HG03439 (cell line): ENCODE data around the gene THAP7.
"Not testable (repeated sequence)": the region's sequence is repeated elsewhere in the genome, so short reads cannot be mapped to it uniquely, and the experiment has no call there.

ENCODE experiments used
- ATAC-seq: cut with Tn5 transposase; IDR thresholded peaks from one replicate; pipeline ENCODE4 v1.9.1; 2021; ENCODE audit warnings: mild to moderate bottlenecking, moderate library complexity; ENCODE audit not compliant: unreplicated experiment

Gene THAP7, protein sequence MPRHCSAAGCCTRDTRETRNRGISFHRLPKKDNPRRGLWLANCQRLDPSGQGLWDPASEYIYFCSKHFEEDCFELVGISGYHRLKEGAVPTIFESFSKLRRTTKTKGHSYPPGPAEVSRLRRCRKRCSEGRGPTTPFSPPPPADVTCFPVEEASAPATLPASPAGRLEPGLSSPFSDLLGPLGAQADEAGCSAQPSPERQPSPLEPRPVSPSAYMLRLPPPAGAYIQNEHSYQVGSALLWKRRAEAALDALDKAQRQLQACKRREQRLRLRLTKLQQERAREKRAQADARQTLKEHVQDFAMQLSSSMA

DNA sequence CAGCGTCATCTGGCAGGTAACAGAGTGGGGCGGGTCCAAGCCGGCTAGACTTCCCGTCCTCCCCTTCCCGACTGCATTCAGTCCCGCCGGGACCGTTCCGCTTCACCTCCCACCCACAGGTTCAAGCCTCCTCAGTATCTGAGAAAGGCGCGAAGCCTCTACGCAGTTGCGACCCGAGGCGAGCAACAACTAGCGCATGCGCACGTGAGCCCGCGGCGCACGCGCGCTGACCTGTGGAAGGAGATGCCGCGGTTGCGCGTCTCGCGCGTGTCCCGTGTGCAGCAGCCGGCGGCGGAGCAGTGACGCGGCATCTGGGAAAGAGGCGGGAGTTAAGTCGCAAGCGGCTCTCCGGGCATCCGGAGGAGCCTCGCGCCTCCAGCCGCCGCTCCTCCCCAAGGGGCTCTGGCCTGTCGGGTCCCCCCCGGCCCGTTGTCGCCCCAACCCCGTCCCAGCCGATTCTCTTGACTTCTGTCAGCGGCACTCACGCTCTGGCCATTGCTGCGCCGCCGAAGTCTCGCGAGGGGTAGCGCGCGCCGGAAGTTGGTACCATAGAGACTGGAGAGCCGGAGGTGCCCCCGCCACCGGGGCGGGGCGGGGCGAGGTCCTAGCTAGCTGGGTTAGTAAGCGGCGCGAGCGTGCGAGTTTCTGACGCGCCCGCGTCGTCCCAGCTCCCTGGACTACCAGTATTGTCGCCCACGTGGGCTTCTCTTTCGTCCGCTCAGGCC, at the start of gene THAP7:
TSS of gene THAP7 (minus strand) at position 518 of the 725 bp plus-strand sequence. CDS start at position 311, 207 bp downstream.
- ATAC-seq: peak; percentile 83

DNA sequence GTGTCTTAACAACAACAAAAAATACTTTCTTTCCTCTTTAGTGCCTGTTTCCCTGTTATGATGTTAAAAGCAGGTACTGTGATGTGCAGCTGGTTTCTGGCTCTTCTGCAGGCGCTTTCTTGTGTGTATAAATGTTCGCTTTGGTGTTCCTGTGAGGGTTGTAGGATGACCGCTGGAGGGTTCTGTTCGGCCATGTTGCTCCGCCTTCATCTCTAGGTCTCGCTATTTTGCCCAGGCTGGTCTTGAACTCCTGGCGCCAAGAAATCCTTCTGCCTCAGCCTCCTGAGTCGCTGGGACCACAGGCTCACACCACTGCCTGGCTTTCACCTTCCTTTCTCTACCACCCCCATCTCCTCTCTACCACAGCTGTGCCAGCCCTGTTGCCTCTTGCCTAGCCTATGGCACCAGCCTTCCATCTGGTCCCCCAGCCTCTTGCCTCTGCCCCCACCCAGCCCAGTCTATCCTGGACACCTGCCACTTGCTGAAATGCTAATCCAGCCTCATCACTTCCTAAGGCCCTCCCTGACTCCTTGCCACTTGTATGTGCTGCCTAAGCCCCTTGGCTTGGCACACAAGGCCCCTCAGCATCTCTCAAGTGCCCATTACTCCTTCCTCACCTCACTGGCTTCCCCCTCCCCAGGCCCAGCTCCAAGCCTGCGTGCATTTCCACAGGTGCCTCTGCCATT, 49.4 kb upstream of the THAP7 start:
- ATAC-seq: no peak

DNA sequence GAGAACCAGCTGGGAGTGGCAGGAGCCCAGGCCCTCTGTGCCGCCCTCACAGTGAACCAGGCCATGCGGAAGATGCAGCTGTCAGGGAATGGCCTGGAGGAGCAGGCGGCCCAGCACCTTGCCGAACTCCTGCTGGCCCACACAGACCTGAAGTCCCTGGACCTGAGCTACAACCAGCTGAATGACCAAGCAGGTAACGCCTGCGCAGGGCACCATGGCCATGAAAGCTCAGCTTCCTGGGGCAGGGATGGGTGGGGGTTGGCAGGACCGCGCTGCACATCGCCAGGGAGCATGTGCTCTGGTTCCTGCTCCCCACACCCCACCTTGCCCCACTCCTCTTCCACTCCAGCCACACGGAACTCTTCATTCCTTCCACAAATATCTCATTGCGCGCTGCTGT, 47.0 kb upstream of the THAP7 start:
- not testable (repeated sequence) for ATAC-seq

DNA sequence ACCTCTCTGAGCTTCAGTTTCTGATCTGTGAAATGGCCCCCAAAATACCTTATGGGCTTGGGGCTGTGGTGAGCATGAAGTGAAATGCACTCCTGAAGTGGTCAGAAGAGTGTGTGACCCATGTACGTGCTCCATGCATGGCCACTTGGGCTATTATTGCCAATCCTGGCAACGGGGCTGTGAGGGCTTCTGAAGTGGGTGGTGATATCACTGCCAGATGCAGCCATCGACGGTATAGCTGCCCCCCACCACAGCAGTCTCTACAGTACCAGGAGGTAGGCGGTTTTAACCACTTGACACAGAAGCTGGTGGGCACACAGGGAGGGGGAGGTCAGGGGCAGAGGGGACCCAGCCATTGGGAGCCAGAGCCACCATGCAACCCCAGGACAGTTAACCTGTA, 46.5 kb upstream of the THAP7 start:
- ATAC-seq: not testable (repeated sequence)

DNA sequence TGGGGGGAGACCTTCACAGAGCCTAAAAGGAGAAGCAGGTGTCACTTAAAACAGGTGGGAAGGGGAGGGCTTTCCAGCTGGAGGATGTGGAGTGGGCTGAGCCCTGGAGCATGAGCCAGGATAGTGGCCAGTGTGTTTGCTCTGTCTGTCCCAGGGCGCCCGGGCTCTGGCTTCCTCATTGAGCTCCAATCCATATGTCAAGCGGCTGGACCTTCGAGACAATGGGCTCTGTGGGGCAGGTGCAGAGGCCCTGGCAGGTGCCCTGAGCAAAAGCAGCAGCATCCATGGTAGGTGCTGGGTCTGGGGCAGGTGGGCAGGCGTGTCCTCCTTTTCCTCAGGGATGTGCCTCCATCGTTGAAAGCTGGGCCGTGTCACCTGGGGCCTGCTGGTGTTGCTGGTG, 45.8 kb upstream of the THAP7 start:
- no peak for ATAC-seq

DNA sequence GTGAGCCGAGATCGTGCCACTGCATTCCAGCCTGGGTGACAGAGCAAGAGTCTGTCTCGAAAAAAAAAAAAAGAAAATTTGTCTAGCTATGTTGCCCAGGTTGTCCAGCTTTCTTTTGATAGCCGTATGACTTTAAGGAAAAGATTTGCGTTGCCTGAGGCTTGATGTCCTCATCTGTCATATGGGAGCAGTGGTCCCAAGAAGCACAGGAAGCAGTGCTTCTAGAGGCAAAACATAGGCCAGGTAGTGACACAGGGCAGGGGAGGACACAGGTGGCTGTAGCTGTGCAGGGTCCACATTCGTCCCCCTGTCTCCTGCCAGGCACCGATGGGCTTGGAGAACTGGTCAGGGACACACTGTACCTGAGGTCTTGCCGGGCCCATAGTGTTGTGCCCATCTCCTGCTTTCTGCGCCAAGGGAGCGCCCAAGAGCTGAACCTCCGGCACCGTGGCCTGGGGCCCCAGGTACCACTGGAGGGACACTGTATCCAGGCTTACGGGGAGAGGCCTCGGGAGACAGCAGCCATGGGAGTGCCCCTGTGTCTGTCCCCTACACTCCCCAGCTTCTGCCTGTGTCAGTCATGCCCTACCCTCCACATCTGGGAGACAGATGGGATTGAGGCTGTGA, 45.2 kb upstream of the THAP7 start:
- ATAC-seq: no peak

DNA sequence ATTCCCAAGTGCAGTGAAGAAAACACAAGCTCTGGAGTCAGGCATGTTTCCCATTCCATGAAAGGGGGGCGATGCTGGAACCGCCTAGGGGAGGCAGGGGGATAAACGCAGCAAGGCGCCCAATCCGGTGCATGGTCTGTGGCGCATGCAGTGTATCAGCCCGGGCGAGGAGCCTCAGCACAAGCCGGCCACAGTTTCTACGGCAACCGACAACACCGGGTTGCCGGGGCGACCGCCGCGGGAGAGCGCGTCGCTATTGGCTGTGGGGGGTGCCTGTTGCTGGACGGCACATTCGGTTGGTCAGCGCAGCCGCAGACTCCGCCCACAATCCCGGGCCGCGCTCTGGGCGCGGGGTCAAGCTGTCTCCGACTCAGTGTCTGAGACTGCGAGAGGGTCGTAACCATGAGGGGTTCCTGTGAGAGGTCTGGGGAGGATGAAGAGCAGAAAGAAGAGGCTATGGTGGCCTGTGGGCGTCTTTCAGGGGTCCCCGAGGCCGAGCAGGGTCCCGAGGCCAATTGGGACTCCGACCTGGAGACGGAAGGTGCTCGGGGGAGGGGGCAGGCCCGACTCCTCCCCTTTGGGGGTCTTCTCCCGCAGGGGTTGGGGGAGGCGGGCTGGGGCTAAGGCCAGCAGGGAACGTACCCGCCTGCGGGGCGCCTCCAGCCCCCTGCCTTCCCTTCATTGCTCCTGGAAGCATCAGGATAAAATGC, 43.8 kb upstream of the THAP7 start, which contains the start of gene LRRC74B:
TSS of gene LRRC74B (plus strand) at position 362 of the 710 bp plus-strand sequence. CDS start at position 403, 41 bp downstream.
- ATAC-seq: peak; percentile 79

DNA sequence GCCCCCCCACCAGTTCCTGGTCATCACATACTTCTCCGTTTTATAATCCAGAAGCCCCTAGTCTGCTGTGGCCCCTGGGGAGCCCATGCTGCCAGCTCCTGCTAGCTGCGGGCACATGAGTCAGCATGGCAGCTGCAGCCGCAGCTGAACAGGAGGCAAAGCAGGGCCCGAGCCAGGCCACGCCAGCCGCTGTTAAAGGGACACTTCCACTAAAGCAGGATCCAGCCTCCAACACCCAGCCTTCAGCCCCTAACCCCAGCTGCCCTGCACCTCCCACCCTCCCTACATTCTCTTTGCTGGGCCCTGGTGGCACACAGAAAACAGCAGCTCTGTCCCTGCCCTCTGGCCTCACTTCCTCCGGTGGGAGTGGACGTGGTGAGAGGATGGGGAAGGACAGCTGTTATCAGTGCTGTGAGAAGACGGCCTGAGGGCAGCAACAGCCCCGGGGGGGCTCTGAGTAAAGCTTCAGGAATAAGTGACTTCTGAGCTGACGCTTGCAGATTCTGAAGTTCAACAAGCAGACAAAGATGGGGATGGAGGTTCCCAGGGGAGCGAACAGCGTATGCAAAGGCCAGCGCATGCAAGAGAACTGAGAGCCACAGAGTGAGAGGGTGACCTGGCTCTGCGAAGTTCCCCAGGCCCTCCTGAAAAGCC, 43.1 kb upstream of the THAP7 start:
- ATAC-seq: no peak

DNA sequence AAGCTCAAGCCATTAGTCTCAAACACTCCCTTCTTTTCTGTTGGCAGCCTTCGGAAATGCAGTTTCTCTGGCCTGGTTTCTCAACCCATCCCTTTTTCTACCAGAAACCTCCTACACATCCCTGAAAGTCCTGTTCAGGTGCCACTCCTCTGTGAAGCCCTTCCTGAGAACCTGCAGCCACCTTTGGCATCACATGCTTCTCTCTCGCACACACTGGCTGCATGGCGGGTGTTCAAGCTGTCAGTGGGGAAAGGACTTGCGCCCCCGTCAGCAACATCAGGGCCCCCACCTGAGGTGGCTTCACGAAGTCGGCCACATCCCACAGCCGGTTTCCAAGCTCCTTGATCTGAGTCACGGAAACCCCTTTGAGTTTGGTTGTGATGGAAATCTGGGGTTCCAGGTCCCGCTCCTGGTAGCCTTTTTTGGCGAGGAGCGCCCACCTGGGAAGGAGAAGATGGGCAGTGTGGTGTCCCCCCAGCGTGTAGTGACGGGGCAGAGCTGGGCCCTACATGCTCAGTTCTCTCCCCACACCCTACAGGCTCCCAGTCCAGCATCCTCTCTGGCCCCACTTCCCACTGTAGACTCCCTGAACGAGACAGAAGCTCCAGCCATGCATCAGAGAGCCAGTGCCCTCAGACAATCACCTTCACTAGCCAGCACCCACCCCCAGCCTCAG, 42.1 kb upstream of the THAP7 start:
- ATAC-seq: no peak

DNA sequence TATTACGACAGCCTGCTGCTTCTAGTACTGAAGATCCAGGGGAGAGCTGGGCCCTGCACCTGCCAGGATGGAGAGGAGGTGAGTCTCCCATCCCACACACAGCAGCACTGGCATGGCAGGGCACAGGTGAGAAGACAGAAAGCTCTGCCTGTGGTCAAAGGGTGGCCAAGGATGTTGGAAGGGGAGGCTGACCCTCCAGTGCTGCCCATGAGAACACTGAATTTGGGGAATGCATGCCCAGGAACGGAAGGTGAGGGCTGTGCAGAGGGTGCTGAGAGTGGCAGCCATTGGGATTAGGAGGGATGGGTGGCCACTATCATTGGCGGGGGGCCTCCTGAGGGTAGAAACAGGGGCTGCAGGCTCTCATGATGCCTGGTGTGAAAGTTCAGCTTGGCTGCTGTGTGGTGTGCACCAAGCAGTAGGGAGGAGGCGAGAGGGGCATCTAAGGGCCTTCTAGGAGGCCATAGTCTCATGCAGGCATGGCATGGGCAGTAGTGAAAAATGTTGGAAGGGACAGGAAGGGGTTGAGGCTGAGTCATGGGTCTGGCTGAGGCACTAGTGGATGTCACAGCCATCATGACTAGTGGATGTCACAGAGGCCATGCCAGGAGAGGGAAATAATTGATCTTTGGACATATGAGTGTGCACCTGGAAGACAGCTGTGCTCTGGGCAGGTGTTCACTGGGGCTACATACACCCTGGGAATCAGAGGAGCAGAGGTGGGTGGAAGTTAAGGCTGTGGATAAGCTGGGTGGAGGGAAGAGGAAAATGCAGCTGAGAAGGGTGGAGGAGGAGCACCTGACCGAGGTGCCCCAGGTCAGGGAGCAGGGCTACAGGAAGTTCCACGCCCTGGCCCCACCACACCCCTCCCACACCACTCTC, 41.3 kb upstream of the THAP7 start:
- ATAC-seq: no peak

DNA sequence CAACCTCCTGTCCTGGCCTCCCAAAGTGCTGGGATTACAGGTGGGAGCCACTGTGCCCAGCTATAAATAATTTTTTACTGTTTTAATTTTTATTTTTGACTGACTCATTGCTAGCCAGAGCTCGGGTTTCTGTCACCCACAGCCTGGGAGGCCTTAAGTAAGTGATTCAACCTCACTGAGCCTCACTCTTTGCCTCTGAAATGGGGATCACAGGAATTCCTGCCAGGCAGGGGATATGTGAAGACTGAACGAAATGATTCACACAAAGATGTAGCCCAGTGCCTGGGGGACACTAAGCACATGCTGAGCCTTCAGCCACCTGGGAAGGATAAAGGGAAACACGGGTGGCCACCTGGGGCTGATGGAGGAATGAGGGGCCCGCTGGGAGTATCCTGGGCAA, 40.0 kb upstream of the THAP7 start:
- no peak for ATAC-seq

DNA sequence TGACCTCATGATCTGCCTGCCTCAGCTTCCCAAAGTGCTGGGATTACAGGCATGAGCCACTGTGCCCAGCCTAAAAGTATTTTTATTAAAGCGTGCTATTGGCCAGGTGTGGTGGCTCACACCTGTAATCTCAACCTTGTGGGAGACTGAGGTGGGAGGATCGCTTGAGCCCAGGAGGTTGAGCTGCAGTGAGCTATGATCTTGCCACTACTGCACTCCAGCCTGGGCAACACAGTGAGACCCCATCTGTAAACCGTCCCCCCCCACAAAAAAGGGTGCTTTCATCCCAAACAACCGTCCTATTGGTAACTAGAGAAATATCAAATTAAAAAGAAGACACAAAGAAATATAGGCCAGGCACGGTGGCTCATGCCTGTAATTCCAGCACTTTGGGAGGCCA, 37.2 kb upstream of the THAP7 start:
- not testable (repeated sequence) for ATAC-seq

DNA sequence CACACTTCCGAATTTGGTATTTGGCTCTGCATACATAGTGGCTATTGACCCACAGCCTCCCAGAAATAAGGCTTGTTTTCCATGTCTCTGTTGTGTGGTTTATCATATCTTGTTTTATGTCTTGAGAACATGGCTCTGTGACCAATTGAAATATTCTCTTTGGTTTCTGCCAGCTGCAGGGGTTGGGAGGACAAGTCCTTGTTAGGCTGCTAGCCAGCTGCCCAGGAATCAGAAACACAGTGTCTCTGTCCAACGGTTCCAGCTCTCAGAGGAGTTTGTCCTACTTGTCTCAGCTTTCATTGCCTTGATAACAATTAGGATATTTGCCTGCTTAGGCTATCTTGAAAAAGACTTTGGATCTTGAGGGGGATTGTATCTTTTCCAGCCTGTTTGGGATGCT, 36.5 kb upstream of the THAP7 start:
- ATAC-seq: no peak

DNA sequence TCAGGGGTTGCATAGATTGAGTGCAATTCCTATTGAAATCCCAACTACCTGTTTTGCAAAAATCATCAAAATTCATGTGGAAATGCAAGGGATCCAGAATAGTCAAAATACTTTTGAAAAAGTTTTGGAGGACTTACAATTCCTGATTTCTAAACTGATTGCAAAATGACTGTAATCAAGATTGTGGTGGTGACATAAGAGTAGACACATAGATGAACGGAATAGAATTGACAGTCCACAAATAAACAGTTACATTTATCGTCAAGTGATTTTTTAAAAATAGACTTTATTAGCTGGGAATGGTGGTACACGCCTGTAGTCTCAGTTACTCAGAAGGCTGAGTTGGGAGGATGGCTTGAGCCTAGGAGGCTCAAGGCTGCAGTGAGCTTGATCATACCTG, 33.1 kb upstream of the THAP7 start:
- ATAC-seq: no peak

DNA sequence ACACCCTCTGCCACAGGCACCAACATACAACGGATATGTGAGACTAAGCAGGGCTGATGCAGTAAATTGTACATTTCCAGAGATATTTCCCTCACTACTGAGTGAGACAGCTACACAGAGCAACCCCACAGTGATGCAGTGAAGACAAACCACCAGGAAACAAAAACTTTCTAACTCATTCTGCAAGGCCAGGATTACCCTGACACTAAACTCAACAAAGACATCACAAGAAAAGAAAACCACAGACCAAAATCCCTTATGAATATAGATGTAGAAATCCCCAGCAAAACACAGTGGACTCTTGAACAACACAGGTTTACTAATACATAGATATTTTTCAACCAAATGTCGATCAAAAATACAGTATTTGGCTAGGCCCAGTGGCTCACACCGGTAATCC, 32.0 kb upstream of the THAP7 start:
- ATAC-seq: no peak

DNA sequence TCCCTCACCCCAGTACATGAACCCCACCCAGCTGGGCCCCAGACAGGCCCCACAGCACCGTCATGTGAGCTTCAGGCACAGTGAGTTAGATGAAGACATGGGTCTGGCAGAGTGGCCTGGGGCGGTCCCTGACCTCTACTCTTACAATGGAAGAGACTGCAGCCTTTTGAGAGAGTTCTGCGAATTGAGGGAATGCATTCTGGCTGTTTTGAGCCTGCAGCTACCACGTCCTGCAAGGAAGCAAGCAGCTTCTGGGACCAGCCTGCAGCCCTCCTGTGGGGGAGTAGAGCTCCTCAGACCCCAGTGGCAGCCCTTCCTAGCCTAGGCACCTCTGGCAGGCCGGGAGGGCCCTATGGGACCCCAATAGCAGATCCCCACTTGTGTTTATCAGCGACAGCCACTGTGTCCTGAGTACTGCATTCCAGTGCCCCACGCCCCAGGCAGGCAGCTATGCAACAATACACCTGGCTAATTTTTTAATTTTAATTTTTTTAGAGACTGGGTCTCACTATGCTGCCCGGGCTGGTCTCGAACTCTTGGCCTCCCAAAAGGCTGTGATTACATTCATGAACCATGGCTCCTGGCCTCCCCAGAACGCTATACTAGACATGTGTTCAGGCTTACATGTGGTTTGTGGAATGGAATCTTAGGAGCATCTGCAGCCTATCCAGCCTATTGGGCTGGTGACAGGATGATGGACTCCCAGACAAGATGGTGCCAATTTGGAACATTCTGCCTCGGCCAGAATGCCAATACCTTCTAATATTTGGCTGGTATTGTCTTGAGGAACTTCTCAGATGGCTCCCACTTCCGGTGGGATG, 31.2 kb upstream of the THAP7 start:
- no peak for ATAC-seq

DNA sequence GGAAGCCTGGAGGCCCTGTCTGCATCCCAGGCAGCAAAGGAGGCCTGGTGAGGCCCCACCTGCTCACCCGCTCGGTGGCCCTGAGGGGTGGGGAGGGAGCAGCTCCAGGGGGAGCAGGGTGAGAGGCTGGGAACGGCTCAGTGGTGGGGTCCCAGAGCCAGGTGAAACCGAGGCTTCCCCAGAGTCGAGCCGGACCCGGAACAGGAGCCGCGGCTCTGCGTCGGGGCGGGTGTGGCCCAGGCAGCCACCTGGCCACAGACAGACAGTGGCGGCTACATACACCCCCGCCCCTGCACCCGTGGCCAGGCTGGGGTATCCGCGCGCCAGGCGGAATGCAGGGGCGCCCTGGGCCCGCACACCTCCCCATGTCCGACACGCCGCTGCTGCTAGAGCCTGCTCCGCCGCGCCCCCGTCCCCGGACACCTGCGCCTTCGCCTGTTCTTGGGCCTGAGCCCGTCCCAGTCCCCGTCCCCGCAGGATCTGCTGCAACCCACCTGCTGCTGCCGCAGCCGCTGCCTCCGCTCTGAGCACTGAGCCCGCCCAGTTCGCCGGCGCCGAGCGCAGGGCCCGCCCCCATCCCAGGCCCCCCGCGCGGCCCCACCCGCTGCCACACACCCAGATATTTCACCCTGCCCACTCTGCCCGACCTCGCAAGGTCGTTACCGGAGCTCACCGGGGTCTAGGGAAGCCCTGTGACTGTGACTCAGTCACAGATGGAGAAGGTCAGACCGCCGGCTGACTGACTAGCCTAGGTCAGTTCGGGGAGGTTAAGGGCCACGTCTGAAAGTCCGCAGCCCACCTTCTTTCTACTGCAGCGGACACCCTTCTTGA, 30.3 kb upstream of the THAP7 start, which contains the start of gene SLC7A4:
TSS of gene SLC7A4 (minus strand) at position 525 of the 831 bp plus-strand sequence. CDS start 749 bp downstream, outside the sequence.
- no peak for ATAC-seq
